SKM-1 treated with dmso at 0.1 percent for 144 hours (cell line): ENCODE data around the gene CCDC149.

Experiments
- DNase-seq: peaks from one replicate; lab custom pipeline; 2025; ENCODE audit not compliant: unreplicated experiment; lab: John Stamatoyannopoulos, UW

Gene CCDC149

GRCh38 chr4:24778464-24779225, 134.2 kb downstream of the CCDC149 start:
- DNase-seq, result no peak

- no peak for DNase-seq
Measured at GRCh38 chr4:24777536-24778463, 135.0 kb downstream of the CCDC149 start.

- DNase-seq, result no peak
Measured at GRCh38 chr4:24775750-24776149, 137.1 kb downstream of the CCDC149 start.

GRCh38 chr4:24775032-24775605, 137.7 kb downstream of the CCDC149 start:
- DNase-seq, result no peak

- DNase-seq, result no peak
Measured at GRCh38 chr4:24774452-24774851, 138.4 kb downstream of the CCDC149 start.

GRCh38 chr4:24772952-24773351, 139.9 kb downstream of the CCDC149 start:
- no peak for DNase-seq

- DNase-seq, result no peak
Measured at GRCh38 chr4:24772061-24772705, 140.7 kb downstream of the CCDC149 start.

- DNase-seq, result no peak
Measured at GRCh38 chr4:24771241-24771640, 141.6 kb downstream of the CCDC149 start.

- no peak for DNase-seq
Measured at GRCh38 chr4:24770667-24771066, 142.2 kb downstream of the CCDC149 start.

- no peak for DNase-seq
Measured at GRCh38 chr4:24770032-24770584, 142.7 kb downstream of the CCDC149 start.

- no peak for DNase-seq
Measured at GRCh38 chr4:24769571-24769970, 143.3 kb downstream of the CCDC149 start.

- DNase-seq, result no peak
Measured at GRCh38 chr4:24768604-24769003, 144.2 kb downstream of the CCDC149 start.

- DNase-seq, result no peak
Measured at GRCh38 chr4:24768006-24768405, 144.8 kb downstream of the CCDC149 start.

GRCh38 chr4:24765376-24765988, 147.4 kb downstream of the CCDC149 start:
- DNase-seq, result no peak

- no peak for DNase-seq
Measured at GRCh38 chr4:24764345-24764744, 148.5 kb downstream of the CCDC149 start.

- DNase-seq, result no peak
Measured at GRCh38 chr4:24763631-24764297, 149.1 kb downstream of the CCDC149 start.
